Measurements from ENCODE around the gene PLXNC1.
A peak's percentile ranks its signal among the peaks of the same experiment; 100 is the strongest.

Gene PLXNC1

GRCh38 chr12:94258593-94258992 is 110.2 kb downstream of the PLXNC1 start:
- DNase-seq (ENCODE audit: low read depth), result no peak
- no peak overlapping the region for H3K4me3 ChIP-seq (ENCODE audit: low read depth, low read length)

GRCh38 chr12:94260017-94260416 is 111.6 kb downstream of the PLXNC1 start:
- no peak overlapping the region for H3K4me3 ChIP-seq (ENCODE audit: low read depth, low read length)
- DNase-seq (ENCODE audit: low read depth), result no peak

GRCh38 chr12:94260717-94261116 is 112.3 kb downstream of the PLXNC1 start:
- H3K4me3 ChIP-seq (ENCODE audit: low read depth, low read length), result no peak overlapping the region
- no peak for DNase-seq (ENCODE audit: low read depth)

- no peak for DNase-seq (ENCODE audit: low read depth)
- H3K4me3 ChIP-seq (ENCODE audit: low read depth, low read length), result no peak overlapping the region
Observed at GRCh38 chr12:94261119-94261518, 112.7 kb downstream of the PLXNC1 start.

- peak overlapping the region; percentile 45 for H3K4me3 ChIP-seq (ENCODE audit: low read depth, low read length)
- DNase-seq (ENCODE audit: low read depth), result no peak
Observed at GRCh38 chr12:94261786-94262185, 113.4 kb downstream of the PLXNC1 start.

GRCh38 chr12:94262228-94263010 is 114.0 kb downstream of the PLXNC1 start:
- H3K4me3 ChIP-seq (ENCODE audit: low read depth, low read length), result peak overlapping the region; percentile 45
- DNase-seq (ENCODE audit: low read depth), result peak; percentile 95

GRCh38 chr12:94263011-94263811 is 114.8 kb downstream of the PLXNC1 start:
- H3K4me3 ChIP-seq (ENCODE audit: low read depth, low read length), result peak overlapping the region; percentile 45
- no peak for DNase-seq (ENCODE audit: low read depth)

- H3K4me3 ChIP-seq (ENCODE audit: low read depth, low read length), result no peak overlapping the region
- DNase-seq (ENCODE audit: low read depth), result peak; percentile 54
Observed at GRCh38 chr12:94263905-94264561, 115.7 kb downstream of the PLXNC1 start.

GRCh38 chr12:94264736-94265485 is 116.5 kb downstream of the PLXNC1 start:
- DNase-seq (ENCODE audit: low read depth), result no peak
- no peak overlapping the region for H3K4me3 ChIP-seq (ENCODE audit: low read depth, low read length)

- H3K4me3 ChIP-seq (ENCODE audit: low read depth, low read length), result no peak overlapping the region
- no peak for DNase-seq (ENCODE audit: low read depth)
Observed at GRCh38 chr12:94265539-94265938, 117.2 kb downstream of the PLXNC1 start.

GRCh38 chr12:94265966-94266745 is 117.8 kb downstream of the PLXNC1 start:
- DNase-seq (ENCODE audit: low read depth), result no peak
- H3K4me3 ChIP-seq (ENCODE audit: low read depth, low read length), result no peak overlapping the region

GRCh38 chr12:94266796-94267536 is 118.6 kb downstream of the PLXNC1 start:
- DNase-seq (ENCODE audit: low read depth), result peak; percentile 72
- no peak overlapping the region for H3K4me3 ChIP-seq (ENCODE audit: low read depth, low read length)

GRCh38 chr12:94267537-94267872 is 119.1 kb downstream of the PLXNC1 start:
- no peak overlapping the region for H3K4me3 ChIP-seq (ENCODE audit: low read depth, low read length)
- no peak for DNase-seq (ENCODE audit: low read depth)

- no peak for DNase-seq (ENCODE audit: low read depth)
- no peak overlapping the region for H3K4me3 ChIP-seq (ENCODE audit: low read depth, low read length)
Observed at GRCh38 chr12:94267921-94268471, 119.6 kb downstream of the PLXNC1 start.

- no peak for DNase-seq (ENCODE audit: low read depth)
- H3K4me3 ChIP-seq (ENCODE audit: low read depth, low read length), result no peak overlapping the region
Observed at GRCh38 chr12:94269316-94269999, 121.1 kb downstream of the PLXNC1 start.

GRCh38 chr12:94271351-94271750 is 123.0 kb downstream of the PLXNC1 start:
- H3K4me3 ChIP-seq (ENCODE audit: low read depth, low read length), result no peak overlapping the region
- DNase-seq (ENCODE audit: low read depth), result no peak

GRCh38 chr12:94272280-94272679 is 123.9 kb downstream of the PLXNC1 start:
- H3K4me3 ChIP-seq (ENCODE audit: low read depth, low read length), result no peak overlapping the region
- no peak for DNase-seq (ENCODE audit: low read depth)

All from skeletal muscle cell (primary cell).